ENCODE data around the gene ZBED1.

Gene ZBED1

DNA sequence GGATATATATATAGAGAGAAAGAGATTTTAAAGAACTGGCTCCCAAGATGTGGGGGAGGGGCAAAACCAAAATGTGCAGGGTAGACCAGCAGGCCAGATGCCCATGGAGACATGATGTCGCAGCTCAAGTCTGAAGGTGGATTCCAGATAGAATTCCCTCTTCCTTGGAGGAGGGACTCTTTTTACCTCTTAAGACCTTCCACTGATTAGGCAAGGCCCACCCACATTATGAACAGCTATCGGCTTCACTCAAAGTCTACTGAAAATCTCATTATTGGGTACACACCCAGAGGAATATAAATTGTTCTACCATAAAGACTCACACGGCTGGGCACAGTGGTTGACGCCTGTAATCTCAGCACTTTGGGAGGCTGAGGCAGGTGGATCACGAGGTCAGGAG lies 59.3 kb downstream of the ZBED1 start:
- no peak overlapping the region for H3K4me3 ChIP-seq (ENCODE audit: low read depth, low read length)
- DNase-seq (ENCODE audit: low read depth), result no peak

DNA sequence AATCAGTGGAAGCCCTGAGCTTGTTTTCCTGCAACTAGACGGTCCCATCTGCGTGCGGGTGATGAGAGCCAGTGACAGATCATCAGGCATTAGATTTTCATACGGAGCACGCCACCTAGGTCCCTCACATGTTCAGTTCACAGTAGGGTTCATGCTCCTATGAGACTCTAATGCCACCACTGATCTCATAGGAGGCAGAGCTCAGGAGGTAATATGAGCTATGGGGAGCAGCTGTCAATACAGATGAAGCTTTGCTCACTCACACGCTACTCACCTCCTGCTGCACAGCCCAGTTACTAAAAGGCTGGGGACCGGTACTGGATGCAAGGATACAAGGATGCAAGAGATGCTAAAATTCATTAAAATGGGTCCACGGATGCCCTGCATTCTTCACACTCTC lies 61.2 kb downstream of the ZBED1 start:
- H3K4me3 ChIP-seq (ENCODE audit: low read depth, low read length), result no peak overlapping the region
- no peak for DNase-seq (ENCODE audit: low read depth)
